ENCODE data around the gene CANX. TPM values are rescaled to one million over a fixed set of nuclear protein-coding genes. Genes with fewer than 3 reads are reported as not detected.
A peak's percentile ranks its signal among the peaks of the same experiment; 100 is the strongest.

Gene CANX
- total RNA-seq, 1 donor from 2014 or later: 365 TPM

- DNase-seq (ENCODE audit: low spot score): no peak
Measured at GRCh38 chr5:179777456-179777855, 78.7 kb downstream of the CANX start.

- no peak for DNase-seq (ENCODE audit: low spot score)
Measured at GRCh38 chr5:179777909-179778308, 79.1 kb downstream of the CANX start.

- no peak for DNase-seq (ENCODE audit: low spot score)
Measured at GRCh38 chr5:179778591-179778990, 79.8 kb downstream of the CANX start.

GRCh38 chr5:179779826-179780225, 81.1 kb downstream of the CANX start:
- no peak for DNase-seq (ENCODE audit: low spot score)

- DNase-seq (ENCODE audit: low spot score): peak; percentile 70
Measured at GRCh38 chr5:179780362-179780761, 81.6 kb downstream of the CANX start.

Other genes with a start within 250 kb of the CANX start
- 41.9 TPM for gene RUFY1, start 148.4 kb upstream of the CANX start, total RNA-seq (ENCODE audit: insufficient read depth, low replicate concordance)
- gene HNRNPH1, start 75.3 kb upstream of the CANX start, total RNA-seq (ENCODE audit: insufficient read depth, low replicate concordance): 508 TPM
- not detected for gene CBY3, start 17.9 kb upstream of the CANX start, total RNA-seq (ENCODE audit: insufficient read depth, low replicate concordance)
- 11.8 TPM for gene MAML1, start 33.9 kb downstream of the CANX start, total RNA-seq (ENCODE audit: insufficient read depth, low replicate concordance)
- gene LTC4S, start 95.0 kb downstream of the CANX start, total RNA-seq (ENCODE audit: insufficient read depth, low replicate concordance): 4.1 TPM
- 43.3 TPM for gene MGAT4B, start 107.9 kb downstream of the CANX start, total RNA-seq (ENCODE audit: insufficient read depth, low replicate concordance)
- gene SQSTM1, start 121.9 kb downstream of the CANX start, total RNA-seq (ENCODE audit: insufficient read depth, low replicate concordance): 125 TPM
- 27.9 TPM for gene MRNIP, start 159.8 kb downstream of the CANX start, total RNA-seq (ENCODE audit: insufficient read depth, low replicate concordance)
- gene TBC1D9B, start 208.9 kb downstream of the CANX start, total RNA-seq (ENCODE audit: insufficient read depth, low replicate concordance): 71.0 TPM

All from umbilical cord (tissue), 2 donors.